Activated B cell treated with CpG ODN at 0.5 μM for 24 hours (primary cell): ENCODE results near the gene GGA2. TPM values are rescaled to one million over a fixed set of nuclear protein-coding genes. Genes with fewer than 3 reads are reported as not detected.

ENCODE experiments used
- ATAC-seq: fragments of 200-7000 bp; cut with Tn5 transposase; one replicate; pipeline ENCODE4 v1.10.0; 2021; ENCODE audit warnings: low read depth, mild to moderate bottlenecking, moderate library complexity
- CTCF ChIA-PET: fragments of 350-600 bp; sonication (Branson Sonifier 250); formaldehyde crosslinking; loops from one replicate; lab custom pipeline; 2021; ENCODE audit warnings: antibody characterized with exemption; lab: Charles Lee
- POLR2A ChIA-PET: fragments of 350-600 bp; sonication (Branson Sonifier 250); formaldehyde crosslinking; loops from one replicate; lab custom pipeline; 2021; ENCODE audit warnings: antibody characterized with exemption; lab: Charles Lee
- DNase-seq: peaks from one replicate; pipeline ENCODE4 v3.0.0; 2022
- H3K27ac Mint-ChIP-seq: one replicate; pipeline ENCODE4 v1.8.0; 2020; ENCODE audit warnings: mixed read lengths
- H3K27me3 Mint-ChIP-seq: one replicate; pipeline ENCODE4 v1.8.0; 2021; ENCODE audit warnings: mixed read lengths
- H3K36me3 Mint-ChIP-seq: one replicate; pipeline ENCODE4 v1.8.0; 2021; ENCODE audit warnings: low read depth, mixed read lengths
- H3K4me1 Mint-ChIP-seq: one replicate; pipeline ENCODE4 v1.8.0; 2021; ENCODE audit warnings: mixed read lengths
- H3K4me3 Mint-ChIP-seq: one replicate; pipeline ENCODE4 v1.8.0; 2020; ENCODE audit warnings: mild to moderate bottlenecking, mixed read lengths
- H3K9me3 Mint-ChIP-seq: one replicate; pipeline ENCODE4 v1.8.0; 2020; ENCODE audit warnings: mixed read lengths
- CTCF ChIP-seq: fragments of 200-600 bp; IDR thresholded peaks from one replicate; pipeline ENCODE4 v1.8.0; 2022; ENCODE audit warnings: antibody characterized with exemption, mild to moderate bottlenecking
- intact Hi-C: fragments of 100-400 bp; cut with micrococcal nuclease; formaldehyde crosslinking; loops from one replicate; pipeline ENCODE4 v1.15.1; 2024
- total RNA-seq: library from RNA; stranded (reverse); gene quantifications from 2 replicates; pipeline ENCODE4 v1.2.3, GENCODE V29; 2022

The GGA2 gene
- total RNA-seq, 1 donor from 2014 or later: 281 TPM

GRCh38 chr16:23532448-23532847 lies 22.2 kb upstream of the GGA2 start:
- ATAC-seq: no peak
- POLR2A ChIA-PET: no interaction called here
- Mint-ChIP-seq H3K27ac (no peak overlapping the region), H3K27me3 (no peaks in the 10 kb centered on the region), H3K4me3 (no peak overlapping the region), H3K4me1 (no peaks in the 10 kb centered on the region), H3K9me3 (no peaks in the 10 kb centered on the region), H3K36me3 (peaks cover 72% of the 10 kb centered on the region)
- CTCF ChIA-PET: no interaction called here
- DNase-seq: no peak
- no peak for TF ChIP-seq CTCF
- intact Hi-C loops: no loop called here

GRCh38 chr16:23530062-23530461 lies 19.8 kb upstream of the GGA2 start:
- Mint-ChIP-seq H3K4me1 (no peaks in the 10 kb centered on the region), H3K36me3 (peaks cover 72% of the 10 kb centered on the region), H3K4me3 (no peak overlapping the region), H3K27ac (no peak overlapping the region), H3K27me3 (no peaks in the 10 kb centered on the region), H3K9me3 (no peaks in the 10 kb centered on the region)
- intact Hi-C loops: no loop called here
- no peak for TF ChIP-seq CTCF
- ATAC-seq (no peak), DNase-seq (no peak)
- ChIA-PET CTCF (no interaction called here), POLR2A (interaction anchor here (0.6 to 1.0 kb wide), 2 partner anchors 20 to 34 kb away, joined by 8 to 10 read pairs; no protein-coding TSS in a partner anchor)

- Mint-ChIP-seq H3K27me3 (no peaks in the 10 kb centered on the region), H3K4me1 (no peaks in the 10 kb centered on the region), H3K4me3 (no peak overlapping the region), H3K9me3 (no peaks in the 10 kb centered on the region), H3K36me3 (peaks cover 71% of the 10 kb centered on the region), H3K27ac (no peak overlapping the region)
- intact Hi-C loops: no loop called here
- CTCF ChIA-PET: interaction anchor here (1.3 kb wide), 1 partner anchor 93 kb away, joined by 3 read pairs; no protein-coding TSS in a partner anchor
- DNase-seq: no peak
- POLR2A ChIA-PET: interaction anchor here (0.6 to 0.9 kb wide), 2 partner anchors 8 to 10 kb away, joined by 5 read pairs; no protein-coding TSS in a partner anchor
- no peak for ATAC-seq
- TF ChIP-seq CTCF: no peak
Observed at GRCh38 chr16:23528644-23529310, 18.5 kb upstream of the GGA2 start.

- Mint-ChIP-seq H3K27me3 (no peaks in the 10 kb centered on the region), H3K4me3 (no peak overlapping the region), H3K9me3 (no peaks in the 10 kb centered on the region), H3K36me3 (peaks cover 72% of the 10 kb centered on the region), H3K4me1 (no peaks in the 10 kb centered on the region), H3K27ac (no peak overlapping the region)
- DNase-seq (no peak), ATAC-seq (no peak)
- CTCF ChIA-PET: interaction anchor here (1.3 kb wide), 1 partner anchor 92 kb away, joined by 3 read pairs; no protein-coding TSS in a partner anchor
- intact Hi-C loops: no loop called here
- POLR2A ChIA-PET: interaction anchor here (0.7 to 0.9 kb wide), 2 partner anchors 7 to 18 kb away, joined by 5 to 9 read pairs; partner anchors contain the start of gene GGA2
- no peak for TF ChIP-seq CTCF
Observed at GRCh38 chr16:23527961-23528643, 17.8 kb upstream of the GGA2 start.

GRCh38 chr16:23524886-23525285 lies 14.6 kb upstream of the GGA2 start:
- no peaks in the 10 kb centered on the region for H3K27me3 Mint-ChIP-seq
- TF ChIP-seq CTCF: no peak
- peaks cover 23% of the 10 kb centered on the region for H3K4me1 Mint-ChIP-seq
- ATAC-seq: no peak
- H3K4me3 Mint-ChIP-seq: no peak overlapping the region
- H3K36me3 Mint-ChIP-seq: peaks cover 62% of the 10 kb centered on the region
- ChIA-PET POLR2A (interaction anchor here (1.1 kb wide), 1 partner anchor 17 kb away, joined by 6 read pairs; no protein-coding TSS in a partner anchor), CTCF (no interaction called here)
- no peak for DNase-seq
- intact Hi-C loops: no loop called here
- no peaks in the 10 kb centered on the region for H3K9me3 Mint-ChIP-seq
- H3K27ac Mint-ChIP-seq: no peak overlapping the region
